Measurements from ENCODE around the gene ABCB11.

- TF ChIP-seq, protein P1, sequence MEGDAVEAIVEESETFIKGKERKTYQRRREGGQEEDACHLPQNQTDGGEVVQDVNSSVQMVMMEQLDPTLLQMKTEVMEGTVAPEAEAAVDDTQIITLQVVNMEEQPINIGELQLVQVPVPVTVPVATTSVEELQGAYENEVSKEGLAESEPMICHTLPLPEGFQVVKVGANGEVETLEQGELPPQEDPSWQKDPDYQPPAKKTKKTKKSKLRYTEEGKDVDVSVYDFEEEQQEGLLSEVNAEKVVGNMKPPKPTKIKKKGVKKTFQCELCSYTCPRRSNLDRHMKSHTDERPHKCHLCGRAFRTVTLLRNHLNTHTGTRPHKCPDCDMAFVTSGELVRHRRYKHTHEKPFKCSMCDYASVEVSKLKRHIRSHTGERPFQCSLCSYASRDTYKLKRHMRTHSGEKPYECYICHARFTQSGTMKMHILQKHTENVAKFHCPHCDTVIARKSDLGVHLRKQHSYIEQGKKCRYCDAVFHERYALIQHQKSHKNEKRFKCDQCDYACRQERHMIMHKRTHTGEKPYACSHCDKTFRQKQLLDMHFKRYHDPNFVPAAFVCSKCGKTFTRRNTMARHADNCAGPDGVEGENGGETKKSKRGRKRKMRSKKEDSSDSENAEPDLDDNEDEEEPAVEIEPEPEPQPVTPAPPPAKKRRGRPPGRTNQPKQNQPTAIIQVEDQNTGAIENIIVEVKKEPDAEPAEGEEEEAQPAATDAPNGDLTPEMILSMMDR (conservative IDR thresholded peaks at IDR 0.05; ENCODE audit: low read depth, low read length), result no peak
- TF ChIP-seq POLR2A (IDR thresholded peaks at IDR 0.05; ENCODE audit: low read depth, low read length) (no peak), RAD21 (IDR thresholded peaks at IDR 0.05; ENCODE audit: low read length) (no peak), SMC3 (IDR thresholded peaks at IDR 0.05; ENCODE audit: low read depth, low read length) (no peak), RFX5 (IDR thresholded peaks at IDR 0.05; ENCODE audit: low read depth, low read length) (no peak), MAFK (IDR thresholded peaks at IDR 0.05; ENCODE audit: low read depth, low read length) (no peak), MXI1 (IDR thresholded peaks at IDR 0.05; ENCODE audit: borderline replicate concordance, low read depth, low read length) (no peak), BHLHE40 (IDR thresholded peaks at IDR 0.05; ENCODE audit: low read depth, low read length) (no peak), FOS (IDR thresholded peaks at IDR 0.05; ENCODE audit: low read depth, low read length) (no peak), CEBPB (IDR thresholded peaks at IDR 0.05; ENCODE audit: low read depth, low read length) (no peak), RCOR1 (IDR thresholded peaks at IDR 0.05; ENCODE audit: insufficient replicate concordance, low read length) (no peak), MAZ (IDR thresholded peaks at IDR 0.05; ENCODE audit: borderline replicate concordance, low read depth, low read length) (no peak), NFE2L2 (IDR thresholded peaks at IDR 0.05; ENCODE audit: low read depth, low read length) (no peak)
- TF ChIP-seq, protein P2, sequence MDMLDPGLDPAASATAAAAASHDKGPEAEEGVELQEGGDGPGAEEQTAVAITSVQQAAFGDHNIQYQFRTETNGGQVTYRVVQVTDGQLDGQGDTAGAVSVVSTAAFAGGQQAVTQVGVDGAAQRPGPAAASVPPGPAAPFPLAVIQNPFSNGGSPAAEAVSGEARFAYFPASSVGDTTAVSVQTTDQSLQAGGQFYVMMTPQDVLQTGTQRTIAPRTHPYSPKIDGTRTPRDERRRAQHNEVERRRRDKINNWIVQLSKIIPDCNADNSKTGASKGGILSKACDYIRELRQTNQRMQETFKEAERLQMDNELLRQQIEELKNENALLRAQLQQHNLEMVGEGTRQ (IDR thresholded peaks at IDR 0.05; ENCODE audit: low read depth, low read length), result no peak
These were observed 118.2 kb downstream of the ABCB11 start for GRCh38 chr2:168912901-168913369.

Measured in IMR-90 (cell line).